Fibroblast of skin of left quadriceps (primary cell): Measurements from ENCODE around the gene LPA.
"Not testable (repeated sequence)": the region's sequence is repeated elsewhere in the genome, so short reads cannot be mapped to it uniquely, and the experiment has no call there.

Experiments
- DNase-seq, 2 experiments: peaks; one replicate each; pipeline ENCODE4 v3.0.0-alpha.2; 2013; ENCODE audit warnings: low read depth in 2 of 2

The LPA gene, protein sequence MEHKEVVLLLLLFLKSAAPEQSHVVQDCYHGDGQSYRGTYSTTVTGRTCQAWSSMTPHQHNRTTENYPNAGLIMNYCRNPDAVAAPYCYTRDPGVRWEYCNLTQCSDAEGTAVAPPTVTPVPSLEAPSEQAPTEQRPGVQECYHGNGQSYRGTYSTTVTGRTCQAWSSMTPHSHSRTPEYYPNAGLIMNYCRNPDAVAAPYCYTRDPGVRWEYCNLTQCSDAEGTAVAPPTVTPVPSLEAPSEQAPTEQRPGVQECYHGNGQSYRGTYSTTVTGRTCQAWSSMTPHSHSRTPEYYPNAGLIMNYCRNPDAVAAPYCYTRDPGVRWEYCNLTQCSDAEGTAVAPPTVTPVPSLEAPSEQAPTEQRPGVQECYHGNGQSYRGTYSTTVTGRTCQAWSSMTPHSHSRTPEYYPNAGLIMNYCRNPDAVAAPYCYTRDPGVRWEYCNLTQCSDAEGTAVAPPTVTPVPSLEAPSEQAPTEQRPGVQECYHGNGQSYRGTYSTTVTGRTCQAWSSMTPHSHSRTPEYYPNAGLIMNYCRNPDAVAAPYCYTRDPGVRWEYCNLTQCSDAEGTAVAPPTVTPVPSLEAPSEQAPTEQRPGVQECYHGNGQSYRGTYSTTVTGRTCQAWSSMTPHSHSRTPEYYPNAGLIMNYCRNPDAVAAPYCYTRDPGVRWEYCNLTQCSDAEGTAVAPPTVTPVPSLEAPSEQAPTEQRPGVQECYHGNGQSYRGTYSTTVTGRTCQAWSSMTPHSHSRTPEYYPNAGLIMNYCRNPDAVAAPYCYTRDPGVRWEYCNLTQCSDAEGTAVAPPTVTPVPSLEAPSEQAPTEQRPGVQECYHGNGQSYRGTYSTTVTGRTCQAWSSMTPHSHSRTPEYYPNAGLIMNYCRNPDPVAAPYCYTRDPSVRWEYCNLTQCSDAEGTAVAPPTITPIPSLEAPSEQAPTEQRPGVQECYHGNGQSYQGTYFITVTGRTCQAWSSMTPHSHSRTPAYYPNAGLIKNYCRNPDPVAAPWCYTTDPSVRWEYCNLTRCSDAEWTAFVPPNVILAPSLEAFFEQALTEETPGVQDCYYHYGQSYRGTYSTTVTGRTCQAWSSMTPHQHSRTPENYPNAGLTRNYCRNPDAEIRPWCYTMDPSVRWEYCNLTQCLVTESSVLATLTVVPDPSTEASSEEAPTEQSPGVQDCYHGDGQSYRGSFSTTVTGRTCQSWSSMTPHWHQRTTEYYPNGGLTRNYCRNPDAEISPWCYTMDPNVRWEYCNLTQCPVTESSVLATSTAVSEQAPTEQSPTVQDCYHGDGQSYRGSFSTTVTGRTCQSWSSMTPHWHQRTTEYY (N-terminal part only)

DNA sequence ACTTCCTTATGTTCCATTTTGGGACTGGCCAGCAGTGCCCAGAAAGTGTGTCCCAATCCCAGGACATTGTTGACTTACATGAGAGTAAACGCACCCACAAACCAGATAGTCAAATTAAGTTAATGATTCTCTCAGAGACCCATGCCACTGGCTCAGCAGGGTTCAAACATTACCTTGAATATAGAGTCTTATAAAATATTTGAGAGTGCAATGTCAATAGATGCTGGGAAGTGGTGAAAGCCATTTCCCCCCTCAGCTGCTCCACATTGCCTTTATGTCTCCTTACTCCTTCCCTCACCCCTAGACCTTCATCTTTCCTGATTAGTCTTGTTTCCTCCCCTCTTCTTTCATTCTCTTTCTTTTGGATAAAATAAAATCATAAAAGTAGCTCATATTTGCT lies at the start of gene LPA:
TSS of gene LPA (minus strand) at position 78 of the 400 bp plus-strand sequence. CDS start at position 17, 61 bp downstream.
- not testable (repeated sequence) for DNase-seq

DNA sequence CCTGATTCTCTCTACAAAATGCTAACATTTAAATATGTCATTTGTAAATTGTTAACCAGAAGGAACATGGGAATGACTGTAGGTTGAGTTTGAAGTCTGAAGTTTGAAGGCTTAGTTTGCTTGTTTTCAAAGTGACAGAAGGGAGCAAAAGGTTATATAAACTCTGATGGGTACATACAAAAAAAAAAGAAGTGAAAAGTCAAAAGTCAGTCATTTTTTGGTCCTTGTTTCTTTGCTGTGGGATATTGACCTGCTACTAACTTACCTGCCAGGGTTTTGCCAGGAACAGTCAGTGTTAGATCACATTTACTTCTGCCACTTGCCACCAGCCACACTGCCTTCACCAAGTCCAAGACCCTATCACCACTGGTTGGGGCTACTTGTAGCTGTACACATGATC lies 44.9 kb upstream of the LPA start:
- DNase-seq = not testable (repeated sequence)

DNA sequence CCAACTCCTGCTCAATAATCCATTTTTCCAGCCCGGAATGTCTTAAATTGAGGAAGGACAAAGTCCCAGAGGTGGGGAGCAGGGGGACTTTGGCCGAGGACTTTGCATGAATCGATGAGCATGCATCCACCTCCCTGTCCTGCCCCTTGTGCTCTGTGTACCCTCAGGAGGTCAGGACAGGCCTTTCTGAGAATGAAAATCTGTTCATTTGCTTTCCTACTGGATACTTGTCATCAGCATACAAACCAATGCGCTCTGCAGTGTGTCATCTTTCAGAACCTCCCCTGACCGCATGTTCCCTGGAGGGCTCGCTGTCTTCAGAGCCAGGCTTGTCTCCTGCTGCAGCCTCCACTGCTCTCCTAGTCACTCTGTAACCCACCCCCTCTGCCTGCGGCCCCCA lies 40.6 kb upstream of the LPA start:
- not testable (repeated sequence) for DNase-seq

DNA sequence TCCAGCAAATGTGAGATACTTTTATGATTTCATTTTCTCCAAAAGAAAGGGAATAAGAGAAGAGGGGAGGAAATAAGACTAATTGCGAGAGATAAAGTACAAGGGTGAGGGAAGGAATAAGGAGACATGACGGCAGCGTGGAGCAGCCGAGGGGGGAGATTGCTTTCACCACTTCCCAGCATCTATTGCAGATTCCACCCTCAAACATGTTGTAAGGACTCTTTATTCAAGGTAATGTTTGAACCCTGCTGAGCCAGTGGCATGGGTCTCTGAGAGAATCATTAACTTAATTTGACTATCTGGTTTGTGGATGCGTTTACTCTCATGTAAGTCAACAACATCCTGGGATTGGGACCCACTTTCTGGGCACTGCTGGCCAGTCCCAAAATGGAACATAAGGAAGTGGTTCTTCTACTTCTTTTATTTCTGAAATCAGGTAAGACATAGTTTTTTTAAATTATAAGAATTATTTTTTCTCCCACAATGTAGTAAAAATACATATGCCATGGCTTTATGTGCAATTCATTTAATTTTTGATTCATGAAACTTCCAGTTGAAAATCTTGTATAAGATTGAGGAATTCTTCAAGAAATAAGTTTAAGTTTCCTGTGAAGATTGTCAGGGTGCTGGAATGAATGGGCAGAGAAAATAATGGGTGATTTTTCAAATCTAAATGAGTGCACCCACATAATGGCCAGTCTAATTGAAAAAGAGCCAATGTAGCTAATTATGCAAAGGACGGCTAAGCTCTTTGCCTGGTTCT lies 38.0 kb upstream of the LPA start, which contains the start of gene PLG:
TSS of gene PLG (plus strand) at position 327 of the 763 bp plus-strand sequence. CDS start at position 388, 61 bp downstream.
- DNase-seq = not testable (repeated sequence)

DNA sequence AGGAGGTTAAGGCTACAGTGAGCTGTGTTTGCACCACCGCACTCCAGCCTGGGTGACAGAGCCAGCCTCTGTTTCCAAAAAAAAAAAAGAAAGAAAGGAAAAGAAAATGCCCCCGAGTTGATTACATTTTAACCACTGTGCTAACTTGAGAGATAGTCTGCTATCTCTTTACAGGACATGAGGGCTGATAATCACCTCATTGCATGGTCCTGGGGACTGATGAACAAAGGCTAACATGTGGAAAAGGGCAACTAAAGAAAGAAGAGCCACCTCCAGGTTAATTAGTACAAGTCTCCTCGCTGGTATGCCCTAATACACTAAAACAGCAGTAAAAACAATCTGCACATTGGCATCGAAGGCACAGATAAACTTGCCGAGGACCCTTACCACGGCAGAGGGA lies 33.8 kb upstream of the LPA start:
- DNase-seq = no peak

DNA sequence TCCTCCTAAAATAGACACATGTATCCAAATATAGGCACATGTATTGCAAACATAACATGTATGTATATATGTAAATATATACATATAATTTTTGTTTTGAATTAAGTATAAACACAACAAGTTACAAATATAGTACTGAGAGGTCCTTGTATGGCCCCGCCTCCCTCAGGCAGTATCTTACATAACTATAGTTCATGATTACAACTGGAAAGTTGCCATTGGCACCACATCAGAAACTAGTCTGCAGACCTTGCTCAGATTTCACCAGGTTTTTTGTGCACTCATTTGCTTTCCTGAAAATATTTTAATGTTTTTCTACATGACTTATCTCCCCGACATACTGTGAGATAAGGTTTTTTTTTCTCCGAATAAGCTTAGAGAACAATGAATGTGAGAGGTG lies 32.8 kb upstream of the LPA start:
- DNase-seq = not testable (repeated sequence)

DNA sequence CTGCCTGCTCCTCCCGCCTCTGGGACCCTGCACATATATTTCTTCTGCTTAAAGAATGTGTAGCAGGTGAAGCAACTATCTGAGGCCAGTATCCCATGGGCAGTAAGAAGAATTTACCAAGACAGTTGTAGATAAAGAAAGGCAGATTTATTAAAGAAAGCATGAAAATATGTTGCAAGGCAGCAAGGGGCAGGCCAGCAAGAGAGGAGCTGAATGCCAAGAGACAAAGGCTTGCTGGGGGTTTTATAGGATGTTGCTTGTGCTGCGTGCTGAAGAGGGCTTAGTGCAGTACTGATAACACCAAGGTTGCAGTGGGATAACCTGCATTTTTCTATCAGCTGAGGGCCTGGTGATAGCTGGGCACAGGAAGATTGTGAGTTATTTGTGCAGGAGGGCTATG lies 31.5 kb upstream of the LPA start:
- not testable (repeated sequence) for DNase-seq

DNA sequence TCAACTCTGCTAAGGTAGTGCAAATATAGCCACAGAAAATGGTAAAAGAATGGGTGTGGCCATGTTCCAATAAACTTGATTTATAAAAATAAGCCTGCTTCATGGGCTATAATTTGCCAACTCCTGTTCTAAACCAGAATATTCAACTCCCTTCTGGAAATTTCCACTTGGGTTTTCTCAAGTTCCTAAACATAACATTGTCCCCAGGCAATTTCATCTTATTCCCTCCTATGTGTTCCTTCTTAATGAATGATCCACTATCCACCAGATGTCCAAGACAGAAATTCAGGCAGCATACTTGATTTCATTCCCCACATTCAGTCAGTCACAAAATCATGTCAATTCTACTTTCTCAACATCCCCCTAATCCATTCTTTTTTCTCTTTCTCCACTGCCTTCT lies 30.9 kb upstream of the LPA start:
- peak; percentile 15 to 16 for DNase-seq

DNA sequence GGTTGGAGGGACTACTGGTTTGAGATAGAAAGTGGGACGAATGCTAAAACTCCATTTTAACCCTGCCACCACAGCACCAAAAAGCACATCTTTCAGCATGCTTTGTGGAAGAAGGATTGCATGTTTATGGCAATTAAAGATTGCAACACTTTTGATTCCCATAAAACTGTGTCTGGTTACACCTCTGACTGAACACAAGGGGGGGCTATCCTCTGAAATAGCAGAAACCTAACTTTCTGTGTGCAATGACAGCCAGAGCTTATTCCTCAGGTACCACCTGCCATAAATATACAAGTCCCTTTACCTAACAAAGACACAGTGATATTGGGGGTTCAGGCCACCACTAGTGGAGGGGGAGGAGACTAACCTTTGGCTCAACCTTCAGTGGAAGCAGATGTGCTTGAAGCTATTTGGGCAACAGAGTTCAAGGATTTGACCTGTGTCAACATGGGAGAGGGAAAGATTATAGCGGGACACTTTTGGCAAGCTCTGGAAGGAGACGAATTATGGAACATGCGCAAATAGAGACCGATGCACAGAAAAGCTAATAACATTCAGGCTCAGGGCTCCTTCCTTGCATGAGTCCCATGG lies 28.4 kb upstream of the LPA start:
- DNase-seq = no peak

DNA sequence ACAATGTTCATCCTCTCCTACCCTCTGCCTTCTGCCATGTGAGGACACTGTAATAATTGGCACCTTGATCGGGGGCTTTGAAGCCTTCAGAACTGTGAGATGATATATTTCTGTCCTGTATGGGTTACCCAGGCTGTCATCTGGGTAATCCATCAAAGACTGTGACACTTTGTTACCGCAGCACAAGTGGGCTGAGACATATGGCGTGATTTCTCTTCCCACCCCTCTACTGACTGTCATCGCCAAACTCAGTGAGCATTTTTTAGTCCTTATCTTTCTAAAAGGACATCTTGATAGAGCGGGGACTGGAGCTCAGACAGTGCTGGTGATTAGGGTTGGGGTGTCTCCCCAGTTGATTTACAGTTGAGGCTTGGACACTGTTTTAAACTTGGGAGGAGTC lies 27.5 kb upstream of the LPA start:
- DNase-seq = no peak

DNA sequence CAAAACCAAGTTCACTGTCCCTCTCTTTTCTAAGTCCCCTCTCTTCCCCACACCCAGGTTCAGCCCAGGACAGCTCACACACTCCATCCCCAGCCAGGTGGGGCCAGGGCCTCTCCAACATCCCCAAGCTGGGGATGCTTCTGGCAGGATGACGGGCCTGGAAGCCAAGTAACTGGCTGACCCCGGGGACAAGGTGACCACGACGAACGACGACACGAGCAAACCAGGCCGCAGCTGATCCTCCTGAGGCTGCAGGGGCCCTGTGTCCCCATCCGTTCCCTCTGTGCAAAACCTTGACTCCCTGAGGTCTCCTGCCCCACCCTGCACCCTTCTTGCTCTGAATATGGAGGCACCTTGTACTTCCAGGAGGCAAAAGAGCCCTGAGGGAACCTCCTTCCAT lies 26.4 kb upstream of the LPA start:
- no peak for DNase-seq

DNA sequence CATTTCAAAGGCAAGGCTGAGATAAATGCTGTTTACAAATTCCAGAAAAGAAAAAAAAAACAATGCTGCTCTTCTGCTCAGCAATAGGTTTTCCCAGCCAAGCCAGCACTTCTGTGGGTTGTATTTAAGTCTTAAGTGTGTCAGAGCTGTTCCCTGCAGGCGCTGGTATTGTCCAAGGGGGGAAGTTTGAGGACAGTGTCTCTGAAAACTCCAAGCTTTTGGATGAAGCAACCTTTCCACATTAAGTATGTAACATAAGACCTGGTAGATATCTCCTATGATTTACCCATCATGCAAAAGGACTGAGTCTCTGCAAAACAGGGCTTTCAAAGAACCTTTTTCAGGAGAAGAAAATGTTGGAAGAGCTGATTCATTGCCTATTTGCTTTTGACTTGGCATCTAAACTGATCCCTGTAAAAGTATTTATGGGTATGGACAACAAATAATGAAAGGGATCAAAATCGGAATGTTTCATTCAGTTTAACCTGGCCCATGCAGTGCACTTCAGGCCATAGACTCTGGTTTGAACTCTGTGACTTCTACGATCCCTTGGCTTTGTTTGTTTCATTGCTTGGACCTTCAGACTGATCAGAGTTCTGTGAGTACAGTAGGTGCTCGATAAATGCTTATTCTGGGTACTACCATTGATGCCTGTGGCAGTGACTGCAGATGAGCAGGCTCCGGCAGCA lies 21.8 kb upstream of the LPA start:
- DNase-seq = no peak

DNA sequence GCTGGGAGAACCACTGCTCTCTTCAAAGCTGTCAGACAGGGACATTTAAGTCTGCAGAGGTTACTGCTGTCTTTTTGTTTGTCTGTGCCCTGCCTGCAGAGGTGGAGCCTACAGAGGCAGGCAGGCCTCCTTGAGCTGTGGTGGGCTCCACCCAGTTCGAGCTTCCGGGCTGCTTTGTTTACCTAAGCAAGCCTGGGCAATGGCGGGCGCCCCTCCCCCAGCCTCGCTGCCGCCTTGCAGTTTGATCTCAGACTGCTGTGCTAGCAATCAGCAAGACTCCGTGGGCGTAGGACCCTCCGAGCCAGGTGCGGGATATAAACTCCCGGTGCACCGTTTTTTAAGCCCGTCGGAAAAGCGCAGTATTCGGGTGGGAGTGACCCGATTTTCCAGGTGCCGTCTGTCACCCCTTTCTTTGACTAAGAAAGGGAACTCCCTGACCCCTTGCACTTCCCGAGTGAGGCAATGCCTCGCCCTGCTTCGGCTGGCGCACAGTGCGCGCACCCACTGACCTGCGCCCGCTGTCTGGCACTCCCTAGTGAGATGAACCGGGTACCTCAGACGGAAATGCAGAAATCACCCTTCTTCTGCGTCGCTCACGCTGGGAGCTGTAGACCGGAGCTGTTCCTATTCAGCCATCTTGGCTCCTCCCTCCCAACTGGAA lies 21.2 kb upstream of the LPA start:
- DNase-seq = not testable (repeated sequence)

DNA sequence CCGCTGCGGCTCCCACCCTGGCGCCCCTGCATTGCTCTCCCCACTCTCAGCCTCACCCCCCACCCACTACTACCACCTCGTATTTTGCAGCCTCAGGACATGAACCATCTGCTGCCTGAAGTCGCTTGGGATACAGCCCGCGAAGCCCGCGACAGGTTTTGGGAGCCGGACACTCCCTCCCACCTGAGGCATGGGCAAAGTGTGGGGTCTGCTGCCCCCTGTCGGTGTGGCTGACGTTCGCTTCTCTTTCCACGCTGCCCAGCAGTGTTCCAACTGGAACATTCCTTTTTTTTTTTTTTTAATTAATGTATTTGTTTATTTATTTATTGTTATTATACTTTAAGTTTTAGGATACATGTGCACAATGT lies 15.3 kb upstream of the LPA start:
- DNase-seq = no peak

DNA sequence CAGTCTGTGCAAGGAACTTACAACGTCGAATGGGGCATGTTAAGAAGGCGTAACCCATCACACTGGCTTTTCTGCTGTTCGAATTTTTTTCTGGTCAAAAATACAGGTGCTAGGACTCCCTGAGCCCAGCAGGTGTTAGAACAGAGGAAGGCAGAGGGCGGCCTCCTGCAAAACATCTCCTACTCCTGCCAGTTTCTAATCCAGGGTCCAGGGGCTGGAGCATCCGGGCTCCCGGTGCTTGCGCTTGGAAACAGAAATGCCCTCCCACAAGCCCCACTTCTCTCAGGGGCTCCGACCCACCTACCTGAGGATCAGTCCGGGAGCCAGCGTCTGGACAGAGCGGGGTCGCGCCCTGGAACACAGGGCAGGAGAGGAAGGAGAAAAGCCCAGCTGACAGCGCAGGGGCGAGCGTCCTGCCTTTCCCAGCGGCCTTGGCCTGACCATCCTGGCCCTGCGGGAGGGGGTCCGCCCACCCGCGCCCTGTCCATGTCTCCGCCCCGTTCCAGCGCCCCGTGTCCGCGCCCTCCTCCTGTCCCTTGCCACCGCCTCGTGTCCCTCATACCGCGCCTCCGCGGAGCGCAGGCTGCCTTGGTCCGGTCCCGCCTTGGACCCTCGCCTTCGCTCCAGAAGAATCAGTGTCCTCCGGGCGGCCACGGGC lies 14.8 kb upstream of the LPA start:
- no peak for DNase-seq

DNA sequence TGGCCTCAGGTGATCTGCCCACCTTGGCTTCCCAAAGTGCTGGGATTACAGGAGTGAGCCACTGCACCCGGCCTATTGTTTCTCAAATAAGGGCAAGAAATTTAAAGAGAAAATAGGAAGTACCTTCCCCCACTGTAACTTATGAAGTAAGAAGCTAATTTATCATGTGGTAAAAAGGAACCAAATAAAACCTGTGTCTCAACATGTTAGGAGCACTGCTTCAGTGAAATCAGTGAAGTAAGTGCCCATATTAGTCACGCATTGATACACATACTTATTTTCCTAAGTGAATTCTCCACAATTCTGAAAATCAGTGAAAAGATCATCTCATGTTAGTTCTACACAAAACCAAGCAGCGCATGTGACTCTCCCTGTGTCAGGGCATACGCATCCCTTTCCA lies 14.2 kb upstream of the LPA start:
- no peak for DNase-seq

DNA sequence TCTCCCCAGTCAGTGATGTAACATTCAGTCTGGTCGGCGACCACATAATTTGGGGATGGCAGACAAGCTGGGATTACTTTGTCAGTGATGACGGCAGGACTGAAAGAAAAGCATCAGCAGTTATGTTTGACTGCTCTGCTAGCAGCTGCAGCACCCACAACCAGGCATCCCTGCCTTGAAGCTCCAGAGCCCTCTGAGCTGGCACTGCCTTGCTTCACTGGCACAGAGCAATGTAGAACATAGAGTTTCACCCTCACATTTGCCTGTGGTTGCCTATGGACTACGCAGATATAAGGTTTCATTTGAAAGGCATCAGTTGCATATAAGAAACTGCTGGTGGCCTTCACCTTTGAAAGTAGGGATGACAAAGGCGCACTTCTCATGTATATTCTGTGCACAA lies 12.3 kb upstream of the LPA start:
- DNase-seq = not testable (repeated sequence)

DNA sequence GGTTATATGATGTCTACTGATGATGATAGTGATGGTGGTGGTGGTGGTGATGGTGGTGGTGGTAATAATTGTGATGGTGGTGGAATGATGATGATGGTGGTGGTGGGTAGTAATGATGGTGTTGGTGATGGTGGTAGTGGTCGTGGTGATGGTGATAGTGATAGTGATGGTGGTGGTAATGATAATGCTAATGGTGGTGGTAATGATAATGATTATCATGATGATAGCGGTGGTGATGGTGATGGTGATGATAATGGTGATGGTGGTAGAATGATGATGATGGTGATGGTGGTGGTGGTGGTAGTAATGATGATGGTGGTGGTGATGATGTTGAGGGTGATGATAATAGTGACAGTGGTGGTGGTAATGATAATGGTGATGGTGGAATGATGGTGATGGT lies 4.5 kb upstream of the LPA start:
- no peak for DNase-seq
